Thyroid gland (tissue), 4 donors: Measurements from ENCODE around the gene PABPN1.

Experiments
- CTCF ChIP-seq, 6 experiments: fragments of 200-600 bp in 3 of 6; fragments of 450-650 bp in 3 of 6; sonication (generic) in 3 of 6; IDR thresholded peaks; one replicate each; pipeline ENCODE4 v1.5.1; 2016 to 2019; ENCODE audit warnings: antibody characterized with exemption in 6 of 6, mild to moderate bottlenecking in 2 of 6, inconsistent platforms in 1 of 6, moderate library complexity in 1 of 6
- POLR2A ChIP-seq, 2 donors: fragments of 450-650 bp; IDR thresholded peaks; one replicate each; pipeline ENCODE4 v1.6.1; 2017; ENCODE audit warnings: antibody characterized with exemption in 2 of 2, mild to moderate bottlenecking in 2 of 2, moderate library complexity in 1 of 2

- no peak for TF ChIP-seq CTCF (IDR thresholded peaks at IDR 0.05)
- no peak for TF ChIP-seq POLR2A (IDR thresholded peaks at IDR 0.05)
Measured at GRCh38 chr14:23322568-23323517, 1.6 kb downstream of the PABPN1 start.
